Gastroesophageal sphincter (tissue), 4 donors: Measurements from ENCODE around the gene RAPGEF5. TPM values are rescaled to one million over a fixed set of nuclear protein-coding genes. Genes with fewer than 3 reads are reported as not detected.

Source experiments
- ATAC-seq: fragments of 150-250 bp; one replicate; pipeline ENCODE4 v1.9.1; 2016; ENCODE audit warnings: mild to moderate bottlenecking, moderate library complexity
- H3K27ac ChIP-seq, 4 donors: fragments of 200-600 bp; sonication (generic) in 3 of 4; 1 replicate in 3 of 4; 2 replicates in 1 of 4; pipeline ENCODE4 v1.5.1; 2016 to 2019
- H3K27me3 ChIP-seq: fragments of 200-600 bp; sonication (generic); one replicate; pipeline ENCODE4 v1.5.1; 2019
- H3K36me3 ChIP-seq, 2 donors: fragments of 200-600 bp; sonication (generic); one replicate each; pipeline ENCODE4 v1.5.1; 2019; ENCODE audit warnings: control low read depth in 1 of 2
- H3K4me1 ChIP-seq, 3 donors: fragments of 200-600 bp; sonication (generic); 1 replicate in 2 of 3; 2 replicates in 1 of 3; pipeline ENCODE4 v1.5.1; 2016 to 2019; ENCODE audit warnings: control low read depth in 2 of 3
- H3K4me3 ChIP-seq, 2 donors: fragments of 200-600 bp; sonication (generic); one replicate each; pipeline ENCODE4 v1.5.1; 2019; ENCODE audit warnings: mild to moderate bottlenecking in 1 of 2, moderate library complexity in 1 of 2
- H3K9me3 ChIP-seq, 3 donors: fragments of 200-600 bp; sonication (generic); one replicate each; pipeline ENCODE4 v1.5.1; 2017 to 2019; ENCODE audit warnings: control low read depth in 2 of 3
- CTCF ChIP-seq, 4 experiments: fragments of 200-600 bp in 2 of 4; fragments of 450-650 bp in 2 of 4; sonication (generic) in 1 of 4; IDR thresholded peaks; one replicate each; pipeline ENCODE4 v1.5.1; 2017 to 2019; ENCODE audit warnings: antibody characterized with exemption in 4 of 4, mild to moderate bottlenecking in 2 of 4, moderate library complexity in 2 of 4
- EP300 ChIP-seq: sonication (generic); formaldehyde crosslinking; IDR thresholded peaks from one replicate; pipeline ENCODE4 v1.6.1; 2017; ENCODE audit warnings: antibody characterized with exemption, mild to moderate bottlenecking
- POLR2A ChIP-seq, 2 donors: fragments of 450-650 bp; IDR thresholded peaks; one replicate each; pipeline ENCODE4 v1.6.1; 2017; ENCODE audit warnings: antibody characterized with exemption in 2 of 2, mild to moderate bottlenecking in 2 of 2, moderate library complexity in 1 of 2
- POLR2AphosphoS5 ChIP-seq: sonication (generic); formaldehyde crosslinking; IDR thresholded peaks from one replicate; pipeline ENCODE4 v1.6.1; 2017; ENCODE audit warnings: antibody characterized with exemption
- WGBS, 2 donors: methylation state at CpG; one replicate each; pipeline ENCODE4 v1.1.5; 2018; ENCODE audit warnings: low coverage in 1 of 2; 5-methylcytosine and 5-hydroxymethylcytosine counted together
- total RNA-seq, 4 donors: library from RNA; depleted of rRNA; stranded (reverse); fragments of >200 nt; gene quantifications; one replicate each; pipeline ENCODE4 v1.1.0, GENCODE V29; 2016

RAPGEF5 gene
- total RNA-seq, 4 donors from 2014 or later, result 21.5 to 29.8 (median 26.6) TPM

GRCh38 chr7:22278660-22279059, 78.3 kb downstream of the RAPGEF5 start:
- H3K9me3 ChIP-seq, result no peaks in the 10 kb centered on the region
- no peaks in the 10 kb centered on the region for H3K4me1 ChIP-seq
- no peak overlapping the region for H3K27ac ChIP-seq
- TF ChIP-seq POLR2A (IDR thresholded peaks at IDR 0.05) (no peak), CTCF (IDR thresholded peaks at IDR 0.05) (no peak), POLR2AphosphoS5 (no peak), EP300 (no peak)
- H3K27me3 ChIP-seq, result no peaks in the 10 kb centered on the region
- ATAC-seq, result no peak
- H3K36me3 ChIP-seq, result no peaks in the 10 kb centered on the region
- WGBS, 2 donors, result 87 to 100% methylated on average over 2 of the region's 2 CpGs
- no peak overlapping the region for H3K4me3 ChIP-seq

DNA sequence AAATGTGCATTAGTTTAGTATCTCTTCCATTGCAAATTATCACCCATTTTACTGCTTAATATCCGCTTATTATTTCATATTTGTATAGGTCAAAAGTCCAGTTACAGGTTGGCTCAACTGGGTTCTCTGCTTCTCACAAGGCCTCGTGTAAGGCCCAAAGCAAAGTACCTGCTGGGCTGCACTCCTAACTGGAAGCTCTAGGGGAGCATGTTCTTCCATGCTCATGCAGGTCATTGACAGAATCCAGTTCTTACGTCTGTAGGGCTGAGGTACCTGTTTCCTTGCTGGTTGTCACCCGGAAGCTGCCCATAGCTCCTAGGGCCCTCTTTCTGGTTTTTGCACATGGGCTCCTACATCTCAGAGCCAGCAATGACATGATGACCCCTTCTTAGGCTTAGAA, 79.6 kb downstream of the RAPGEF5 start:
- WGBS, 2 donors, result 94 to 96% methylated on average over 3 to 4 of the region's 4 CpGs
- Histone ChIP-seq H3K27ac (no peak overlapping the region), H3K36me3 (no peaks in the 10 kb centered on the region), H3K4me3 (no peak overlapping the region), H3K9me3 (no peaks in the 10 kb centered on the region), H3K4me1 (no peaks in the 10 kb centered on the region), H3K27me3 (no peaks in the 10 kb centered on the region)
- no peak for ATAC-seq
- no peak for TF ChIP-seq CTCF (IDR thresholded peaks at IDR 0.05)
- no peak for TF ChIP-seq POLR2A (IDR thresholded peaks at IDR 0.05)
- no peak for TF ChIP-seq POLR2AphosphoS5
- TF ChIP-seq EP300, result no peak

GRCh38 chr7:22275661-22276060, 81.3 kb downstream of the RAPGEF5 start:
- no peaks in the 10 kb centered on the region for H3K4me1 ChIP-seq
- TF ChIP-seq EP300, result no peak
- TF ChIP-seq POLR2AphosphoS5, result no peak
- H3K27ac ChIP-seq, result no peak overlapping the region
- WGBS, 2 donors, result 65 to 78% methylated on average over 2 of the region's 2 CpGs
- no peaks in the 10 kb centered on the region for H3K27me3 ChIP-seq
- H3K9me3 ChIP-seq, result no peaks in the 10 kb centered on the region
- no peak overlapping the region for H3K4me3 ChIP-seq
- no peaks in the 10 kb centered on the region for H3K36me3 ChIP-seq
- ATAC-seq, result no peak

DNA sequence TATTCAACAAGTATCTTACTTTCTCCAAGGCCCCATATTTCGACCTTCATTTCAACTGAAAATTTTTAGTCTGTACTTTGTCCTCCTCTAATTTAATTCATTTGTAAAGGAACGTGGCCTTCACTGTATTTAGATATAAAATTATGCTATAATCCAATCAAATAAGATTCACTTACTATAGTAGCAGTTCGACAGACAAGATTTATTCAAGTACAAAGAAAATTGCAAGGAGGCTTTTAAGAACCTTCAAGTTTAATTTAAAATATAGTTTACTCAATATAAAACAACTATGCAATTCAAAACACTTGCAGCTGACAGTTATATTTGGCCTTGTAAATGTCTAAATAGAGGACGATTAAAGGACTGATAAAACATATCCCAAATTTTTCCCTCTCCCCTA, 85.6 kb downstream of the RAPGEF5 start:
- Histone ChIP-seq H3K36me3 (no peaks in the 10 kb centered on the region), H3K9me3 (no peaks in the 10 kb centered on the region), H3K4me1 (no peaks in the 10 kb centered on the region), H3K27me3 (no peaks in the 10 kb centered on the region), H3K27ac (no peak overlapping the region), H3K4me3 (no peak overlapping the region)
- no peak for ATAC-seq
- no peak for TF ChIP-seq EP300
- TF ChIP-seq CTCF (IDR thresholded peaks at IDR 0.05), result no peak
- 70 to 71% methylated on average over 4 of the region's 4 CpGs for WGBS, 2 donors

- TF ChIP-seq CTCF (IDR thresholded peaks at IDR 0.05), result no peak
- TF ChIP-seq POLR2AphosphoS5, result no peak
- TF ChIP-seq EP300, result no peak
Observed at GRCh38 chr7:22270371-22270770, 86.6 kb downstream of the RAPGEF5 start.

DNA sequence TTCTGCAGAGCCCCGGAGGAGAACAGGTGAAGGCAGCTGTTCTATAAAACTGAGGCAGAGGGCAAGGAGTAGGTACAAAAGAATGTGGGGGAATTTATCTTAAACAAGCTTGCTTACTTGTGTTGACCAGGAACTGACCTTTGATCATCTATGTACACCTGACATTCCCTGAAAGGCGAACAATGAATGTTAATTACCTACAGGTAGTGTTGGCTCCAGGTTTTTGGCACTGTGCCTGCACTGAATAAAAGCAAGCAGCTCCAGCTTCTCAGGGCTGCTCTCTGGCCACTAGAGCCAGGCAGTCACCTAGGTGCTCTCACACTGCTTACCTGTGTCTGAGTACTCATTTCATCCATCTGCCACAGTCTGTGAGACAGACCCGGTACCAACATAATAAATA, 87.0 kb downstream of the RAPGEF5 start:
- H3K27me3 ChIP-seq, result no peaks in the 10 kb centered on the region
- no peaks in the 10 kb centered on the region for H3K4me1 ChIP-seq
- WGBS, 2 donors, result 83 to 86% methylated on average over 1 to 3 of the region's 3 CpGs
- no peaks in the 10 kb centered on the region for H3K9me3 ChIP-seq
- no peak overlapping the region for H3K27ac ChIP-seq
- no peaks in the 10 kb centered on the region for H3K36me3 ChIP-seq
- TF ChIP-seq POLR2AphosphoS5 (no peak), EP300 (no peak), CTCF (IDR thresholded peaks at IDR 0.05) (no peak), POLR2A (IDR thresholded peaks at IDR 0.05) (no peak)
- no peak for ATAC-seq
- no peak overlapping the region for H3K4me3 ChIP-seq

More at GRCh38 chr7:22270371-22270770, 86.6 kb downstream of the RAPGEF5 start:
- Histone ChIP-seq H3K36me3 (no peaks in the 10 kb centered on the region), H3K27ac (no peak overlapping the region), H3K27me3 (no peaks in the 10 kb centered on the region), H3K4me3 (no peak overlapping the region), H3K9me3 (no peaks in the 10 kb centered on the region), H3K4me1 (no peaks in the 10 kb centered on the region)
- ATAC-seq, result no peak
